GM18511 (cell line): ENCODE measurements around the gene SYCP2.

Experiments used
- ATAC-seq: cut with Tn5 transposase; IDR thresholded peaks from one replicate; pipeline ENCODE4 v1.9.1; 2021; ENCODE audit warnings: mild to moderate bottlenecking, moderate library complexity; ENCODE audit not compliant: unreplicated experiment

SYCP2 gene

DNA sequence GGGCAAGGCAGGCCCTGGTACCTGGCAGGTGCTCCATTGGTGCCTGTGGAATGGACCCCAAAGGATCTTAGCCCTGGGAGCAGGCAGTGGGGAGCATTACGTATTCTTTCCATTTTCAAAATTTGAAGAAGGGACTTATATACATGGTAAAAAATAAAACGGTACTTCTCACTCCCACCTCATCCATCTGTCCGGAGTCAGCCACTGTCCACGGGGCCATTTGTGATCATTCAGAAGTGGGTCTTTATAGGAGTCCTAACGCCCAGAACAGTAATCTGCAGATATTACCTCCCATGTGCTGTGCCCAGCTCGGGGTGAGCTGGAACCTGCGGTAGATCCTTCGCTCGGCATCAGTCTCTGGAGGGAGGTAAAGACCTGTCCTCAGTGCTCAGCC is 110.4 kb downstream of the SYCP2 start:
- ATAC-seq: no peak

DNA sequence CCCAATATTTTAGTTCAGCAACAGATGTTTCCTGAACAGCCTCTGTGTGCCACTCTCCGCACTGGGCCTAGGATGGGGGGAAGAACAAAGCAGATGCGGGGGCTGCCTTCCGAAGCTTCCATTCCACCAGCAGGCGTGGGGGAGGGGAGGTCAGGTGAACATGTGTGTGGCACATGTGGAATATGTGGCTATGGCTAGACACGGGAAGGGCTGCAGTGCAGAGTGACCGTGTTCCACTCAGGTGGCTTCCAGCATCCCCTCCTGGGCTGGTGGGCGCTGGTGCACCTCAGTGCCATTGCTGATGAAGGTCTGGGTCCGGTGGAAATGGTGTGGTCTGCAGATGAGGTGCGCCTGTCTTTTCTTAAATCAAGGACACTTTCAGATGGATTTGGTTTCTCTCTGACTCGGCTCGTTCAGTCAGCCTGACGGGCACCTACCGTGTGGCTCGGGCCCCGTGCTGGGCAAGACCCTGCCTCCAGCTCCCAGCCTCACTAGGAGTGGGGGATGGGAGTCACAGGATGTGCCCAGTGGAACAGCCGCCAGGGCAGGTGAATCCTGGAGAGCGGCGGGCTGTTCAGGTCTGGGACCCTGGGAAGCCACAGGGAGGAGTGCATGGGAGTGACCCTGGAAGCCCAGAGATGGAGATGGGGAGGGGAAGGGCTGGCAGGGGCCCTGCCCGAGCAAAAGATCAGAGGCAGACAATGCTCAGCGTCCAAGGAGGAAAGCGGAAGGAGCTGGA is 111.0 kb downstream of the SYCP2 start:
- ATAC-seq: no peak

DNA sequence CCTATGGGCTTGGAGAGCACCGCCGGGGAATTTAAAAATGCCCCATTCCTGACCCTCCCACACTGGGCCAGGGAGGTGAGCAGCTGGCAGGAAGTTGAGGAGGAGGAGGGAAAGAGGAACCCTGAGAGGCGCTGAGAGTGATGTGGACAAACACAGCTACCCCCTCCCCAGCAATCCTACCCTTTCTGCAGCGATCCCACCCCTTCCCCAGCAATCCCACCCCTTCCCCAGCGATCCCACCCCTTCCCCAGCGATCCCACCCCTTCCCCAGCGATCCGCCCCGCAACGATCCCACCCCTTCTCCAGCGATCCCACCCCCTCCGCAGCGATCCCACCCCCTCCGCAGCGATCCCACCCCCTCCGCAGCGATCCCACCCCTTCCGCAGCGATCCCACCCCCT is 111.6 kb downstream of the SYCP2 start:
- ATAC-seq: no peak

DNA sequence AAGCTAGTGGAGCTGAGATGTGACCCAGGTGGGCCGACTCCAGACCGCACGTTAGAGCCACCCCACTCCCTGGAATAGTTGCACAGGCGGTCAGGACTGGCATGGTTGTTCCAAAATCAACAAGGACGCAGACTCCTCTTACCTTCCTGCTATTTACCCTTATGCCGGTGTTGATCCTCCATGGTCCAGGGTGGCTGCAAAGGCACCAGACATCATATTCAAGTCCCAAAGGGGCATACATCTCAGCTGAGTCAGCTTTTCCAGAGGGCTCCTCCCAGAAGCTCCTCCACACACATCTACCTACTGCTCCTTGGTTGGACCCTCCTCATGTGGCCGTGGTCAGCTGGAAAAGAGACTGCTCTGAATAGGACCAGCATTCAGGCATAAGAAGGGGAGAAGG is 112.2 kb downstream of the SYCP2 start:
- no peak for ATAC-seq

DNA sequence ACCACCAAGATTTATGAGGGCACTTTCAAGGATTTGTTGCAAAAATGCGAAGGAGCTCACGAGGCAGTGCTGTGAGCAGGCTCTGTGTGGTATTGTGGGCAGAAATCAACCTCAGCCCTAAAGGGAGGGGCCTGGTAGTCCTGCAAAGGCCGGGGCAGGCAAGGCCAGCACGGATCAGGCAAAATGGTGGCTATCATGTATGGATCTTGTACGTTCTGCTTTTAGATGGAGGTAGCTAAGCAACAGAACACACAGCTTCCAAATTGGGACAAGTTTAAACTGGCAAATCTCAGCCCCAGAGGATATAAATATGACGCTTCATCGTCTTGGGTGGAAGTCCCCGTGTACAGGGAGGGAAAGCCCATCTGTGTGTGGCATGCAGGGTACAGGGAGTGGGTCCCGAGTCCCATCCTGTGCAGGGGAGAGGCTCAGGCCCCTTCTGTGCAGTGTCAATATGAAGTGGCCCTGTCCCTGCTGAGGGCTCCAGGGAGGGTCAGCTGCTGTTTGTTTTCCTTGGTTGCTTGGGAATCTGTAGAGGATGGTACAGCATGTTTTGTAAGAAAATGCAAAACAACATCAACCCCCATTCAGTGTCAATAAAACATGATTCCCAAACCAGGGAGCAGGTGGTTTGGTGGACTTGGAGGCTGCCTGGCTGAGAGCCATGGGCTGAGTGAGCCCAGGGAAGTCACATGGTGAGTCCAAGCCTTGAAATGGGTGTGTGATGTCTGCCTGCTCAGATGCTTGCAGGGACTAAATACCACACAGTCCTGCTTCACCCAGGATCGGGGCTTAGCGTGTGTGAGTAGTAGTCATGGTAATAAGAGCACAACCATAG is 113.0 kb downstream of the SYCP2 start:
- no peak for ATAC-seq

DNA sequence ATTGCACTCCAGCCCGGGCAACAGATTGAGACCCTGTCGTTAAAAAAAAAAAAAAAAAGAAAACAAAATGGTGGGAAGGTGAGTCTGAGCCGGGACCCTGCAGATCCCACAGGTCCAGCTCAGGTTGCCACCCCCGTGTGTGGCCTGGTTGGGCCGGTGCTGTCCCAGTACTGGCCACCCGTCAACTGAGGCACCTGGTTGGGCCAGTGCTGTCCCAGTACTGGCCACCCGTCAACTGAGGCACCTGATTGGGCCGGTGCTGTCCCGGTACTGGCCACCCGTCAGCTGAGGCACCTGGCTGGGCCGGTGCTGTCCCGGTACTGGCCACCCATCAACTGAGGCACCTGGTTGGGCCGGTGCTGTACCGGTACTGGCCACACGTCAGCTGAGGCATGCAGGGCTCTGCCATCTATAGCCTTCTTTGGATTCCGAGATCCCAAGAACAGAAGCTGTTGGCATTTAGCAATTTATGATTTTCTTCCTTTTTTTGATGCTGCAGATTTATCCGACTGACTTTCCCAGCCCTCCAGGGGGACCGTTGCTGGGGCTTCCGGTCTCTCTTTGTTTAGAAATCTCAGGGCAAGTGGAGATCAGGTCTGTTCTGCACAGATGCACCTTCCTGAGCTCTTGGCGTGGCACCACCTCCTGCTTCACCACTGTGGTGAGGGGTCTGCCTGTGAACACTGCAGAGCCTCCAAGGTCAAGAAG is 113.8 kb downstream of the SYCP2 start:
- no peak for ATAC-seq

DNA sequence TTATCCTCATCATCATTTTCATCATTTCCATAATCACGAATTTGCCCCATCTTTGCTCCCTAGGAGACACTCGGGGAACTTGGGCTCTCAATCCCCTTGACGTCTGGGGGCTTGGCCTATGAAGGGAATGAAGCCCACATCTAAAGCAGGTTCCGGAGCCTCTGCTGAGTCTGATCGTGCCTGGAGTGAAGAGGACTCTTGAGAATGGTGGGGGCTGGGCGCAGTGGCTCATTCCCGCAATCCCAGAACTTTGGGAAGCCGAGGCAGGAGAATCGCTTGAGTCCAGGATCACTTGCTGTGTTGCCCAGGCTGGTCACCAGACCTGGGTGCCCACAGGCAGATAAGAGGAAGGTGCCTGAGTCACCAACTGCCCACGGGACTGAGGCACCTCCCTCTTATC is 114.5 kb downstream of the SYCP2 start:
- no peak for ATAC-seq

DNA sequence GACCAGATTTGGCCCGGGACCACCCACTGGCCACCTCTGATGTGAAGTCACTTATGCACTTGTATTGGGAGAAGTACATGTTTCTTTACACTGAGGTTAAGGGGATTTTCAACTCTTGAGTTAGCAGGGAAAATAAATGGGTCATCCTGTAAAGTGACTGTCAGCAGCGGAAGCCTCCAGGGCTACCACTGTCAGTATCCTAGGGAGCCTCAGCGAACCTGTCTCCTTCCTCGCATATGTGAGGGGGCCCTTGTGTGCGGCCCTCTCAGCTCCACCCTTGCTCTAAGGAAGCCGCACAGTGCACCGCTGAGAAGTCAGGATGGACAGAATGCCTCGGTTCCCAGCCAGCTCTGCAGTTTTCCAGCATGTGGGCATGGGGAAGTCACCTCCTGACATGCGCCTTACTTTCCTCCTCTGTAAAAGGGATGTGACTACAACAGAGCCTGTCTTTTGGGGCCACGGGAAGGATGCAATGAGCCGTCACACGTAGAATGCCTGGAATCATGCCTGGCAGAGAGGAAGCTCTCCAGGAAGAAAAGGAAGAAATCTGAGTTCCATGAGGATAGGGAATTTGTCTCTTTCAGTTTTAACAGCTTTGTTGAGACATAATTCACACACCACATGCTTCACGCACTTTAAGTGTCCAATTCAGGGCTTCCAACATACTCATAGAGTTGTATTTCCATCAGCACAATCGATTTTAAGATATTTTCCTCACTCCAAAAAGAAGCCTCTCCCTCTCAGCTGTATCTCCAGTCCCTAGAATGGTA is 115.4 kb downstream of the SYCP2 start:
- ATAC-seq: no peak

DNA sequence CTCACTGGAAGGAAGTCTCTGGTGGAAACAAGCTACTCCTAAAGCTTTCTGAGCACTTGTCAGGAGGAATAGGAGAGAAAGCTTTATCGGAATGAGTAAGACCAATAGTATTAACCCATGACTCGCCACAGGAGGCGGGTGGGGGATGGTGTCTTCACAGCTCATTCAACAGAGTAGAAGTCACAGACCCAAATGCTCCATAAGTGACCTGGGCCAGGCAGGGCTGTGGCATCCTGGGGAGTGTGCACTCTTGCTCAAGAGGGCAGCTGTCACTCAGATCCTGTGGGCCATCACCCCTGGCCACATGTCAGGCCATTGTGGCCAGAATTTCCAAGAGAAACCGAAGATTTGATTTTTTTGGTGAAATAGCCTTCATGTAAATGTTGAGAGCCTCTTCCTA is 116.0 kb downstream of the SYCP2 start:
- ATAC-seq: no peak

DNA sequence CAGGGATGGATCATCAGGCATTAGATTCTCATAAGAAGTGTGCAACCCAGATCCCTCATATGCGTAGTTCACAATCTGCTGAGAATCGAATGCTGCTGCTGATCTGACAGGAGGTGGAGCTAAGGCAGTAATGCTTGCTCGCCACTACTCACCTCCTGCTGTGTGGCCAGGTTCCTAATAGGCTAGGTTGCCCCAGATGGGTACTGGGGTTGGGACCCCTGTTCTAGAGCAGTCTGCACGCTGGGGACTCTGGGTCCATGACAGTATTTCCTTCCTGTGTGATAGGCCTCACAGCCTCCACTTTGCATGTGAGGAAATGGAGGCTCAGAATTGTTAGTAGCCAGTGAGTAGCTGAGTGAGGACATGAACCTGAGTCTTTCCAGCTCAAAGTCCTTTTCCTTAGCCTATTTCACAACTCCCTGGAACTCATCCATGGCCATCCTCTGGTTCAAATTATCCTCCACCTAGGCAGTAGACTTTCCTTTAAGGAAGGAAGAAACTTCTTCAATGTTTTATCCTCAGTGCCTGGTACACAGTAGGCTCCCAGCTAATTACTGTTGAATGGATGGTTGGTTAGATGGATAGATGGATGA is 117.2 kb downstream of the SYCP2 start:
- ATAC-seq: no peak

DNA sequence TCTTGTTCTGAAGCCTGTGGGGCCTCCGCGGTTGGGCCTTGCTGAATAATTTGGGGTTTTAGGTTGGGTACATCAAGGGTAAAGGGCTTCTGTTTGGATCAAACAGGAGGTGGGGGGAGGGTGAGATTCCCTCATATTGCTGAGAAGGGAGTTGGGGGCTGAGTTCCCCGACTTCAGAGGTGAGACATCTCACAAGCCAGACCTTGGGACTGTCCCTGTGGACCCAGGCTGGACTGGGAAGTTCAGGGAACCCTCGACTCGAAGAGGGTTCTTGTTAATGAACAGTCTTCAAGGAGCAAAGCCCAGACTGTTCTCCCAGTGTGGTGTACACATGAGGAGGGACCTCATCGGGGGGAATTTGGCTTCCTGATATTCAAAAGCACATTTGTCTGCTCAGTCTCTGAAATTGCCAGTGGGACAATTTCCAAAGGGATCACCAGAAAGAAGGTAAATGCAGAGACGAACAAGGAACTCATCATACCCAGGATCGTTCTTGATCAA is 118.5 kb downstream of the SYCP2 start:
- no peak for ATAC-seq

DNA sequence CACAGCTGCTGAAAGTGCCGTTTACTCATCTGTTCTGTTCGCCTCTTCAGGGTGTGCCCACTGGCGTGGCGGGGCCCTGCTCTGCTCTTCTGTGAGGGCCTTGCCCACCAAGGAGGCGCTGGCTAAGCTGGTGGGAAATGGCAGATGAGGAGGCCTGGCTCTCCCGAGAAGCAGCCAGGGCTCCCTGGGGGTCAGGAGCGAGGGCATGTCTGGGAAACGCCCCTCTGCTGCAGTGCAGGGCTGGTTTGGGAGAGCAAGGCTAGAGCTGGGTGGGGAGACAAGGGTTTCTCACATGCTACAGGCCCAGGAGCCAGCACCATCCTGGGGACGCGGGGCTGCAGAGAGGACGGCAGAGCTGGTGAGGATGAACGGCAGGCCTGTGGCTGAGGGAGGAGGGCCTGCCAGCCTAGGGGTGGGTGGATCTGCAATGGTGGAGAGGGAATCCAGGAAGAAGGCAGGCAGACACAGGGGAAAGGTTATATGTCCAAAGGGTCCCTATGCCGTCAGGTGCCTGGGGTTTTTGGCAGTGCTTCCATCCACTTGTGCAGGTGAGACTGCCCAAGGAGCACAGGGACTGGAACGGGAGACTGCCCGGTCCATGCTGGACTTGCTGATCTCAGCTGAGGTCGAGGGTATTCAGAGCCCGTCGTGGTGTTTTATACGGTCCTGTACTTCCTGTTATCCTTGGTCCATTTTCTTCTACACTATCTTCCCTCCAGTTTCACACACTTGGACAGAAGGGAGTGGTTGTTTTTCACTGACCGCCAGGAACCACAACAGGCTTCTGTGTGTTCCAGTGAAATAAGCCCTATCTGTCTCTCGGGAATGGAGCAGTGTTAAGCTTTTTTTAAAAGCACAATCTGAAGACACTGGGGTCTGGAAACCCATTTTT is 119.2 kb downstream of the SYCP2 start:
- ATAC-seq: no peak
